SK-MEL-5 (cell line): Measurements from ENCODE around the gene DNPH1. TPM values are rescaled to one million over a fixed set of nuclear protein-coding genes. Genes with fewer than 3 reads are reported as not detected.

Experiments
- DNase-seq: peaks from one replicate; pipeline ENCODE4 v3.0.0-alpha.2; 2016; ENCODE audit warnings: low read depth, low spot score
- in situ Hi-C: cut with HindIII; loops from 2 replicates; pipeline ENCODE4 v1.10.0; 2016; ENCODE audit warnings: low sequenced_read_pairs, high pct_unique_total_duplicates, low pct_unique_long_range_greater_than_20kb
- total RNA-seq: library from RNA; depleted of rRNA; stranded (reverse); fragments of >200 nt; shearing (Covaris generic); gene quantifications from 2 replicates; pipeline ENCODE4 v1.2.3, GENCODE V29; 2014

The DNPH1 gene
- total RNA-seq, 1 experiment from 2014 or later, result 109 TPM

DNA sequence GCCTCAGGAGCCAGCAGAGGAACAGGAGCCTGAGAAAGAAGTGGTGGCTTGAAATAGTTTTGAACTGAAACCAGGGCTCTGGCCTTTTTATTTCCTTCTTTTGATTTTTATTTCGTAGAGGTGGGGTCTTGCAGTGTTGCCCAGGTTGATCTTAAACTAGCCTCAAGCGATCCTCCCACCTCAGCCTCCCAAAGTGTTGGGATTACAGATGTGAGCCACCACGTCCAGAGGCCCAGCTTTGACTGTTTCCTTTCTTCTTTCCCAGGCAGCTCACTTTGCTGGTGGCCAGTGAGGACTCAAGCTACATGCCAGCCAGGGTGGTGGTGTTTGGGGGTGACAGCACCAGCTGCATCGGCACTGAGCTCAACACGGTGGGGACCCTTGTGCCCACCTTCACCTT, 26.8 kb downstream of the DNPH1 start:
- DNase-seq, result no peak
- in situ Hi-C loops, result no loop called here

- DNase-seq, result no peak
- in situ Hi-C loops, result no loop called here
Observed at GRCh38 chr6:43200541-43200940, 28.7 kb downstream of the DNPH1 start.

DNA sequence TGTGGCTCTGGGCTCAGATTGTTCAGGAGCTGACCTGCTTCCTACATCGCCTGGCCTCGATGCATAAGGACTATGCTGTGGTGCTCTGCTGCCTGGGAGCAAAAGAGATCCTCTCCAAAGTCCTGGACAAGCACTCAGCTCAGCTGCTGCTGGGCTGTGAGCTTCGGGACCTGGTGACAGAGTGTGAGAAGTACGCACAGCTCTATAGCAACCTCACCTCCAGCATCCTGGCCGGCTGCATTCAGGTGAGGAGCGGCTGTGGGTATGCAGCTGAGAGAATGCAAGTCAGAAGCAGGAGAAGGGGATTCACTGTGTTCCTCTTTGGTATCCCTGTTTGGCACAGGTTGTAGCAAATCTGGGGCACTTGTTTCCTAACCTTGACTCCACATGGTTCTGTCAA, 29.4 kb downstream of the DNPH1 start:
- DNase-seq, result no peak
- in situ Hi-C loops, result no loop called here

DNA sequence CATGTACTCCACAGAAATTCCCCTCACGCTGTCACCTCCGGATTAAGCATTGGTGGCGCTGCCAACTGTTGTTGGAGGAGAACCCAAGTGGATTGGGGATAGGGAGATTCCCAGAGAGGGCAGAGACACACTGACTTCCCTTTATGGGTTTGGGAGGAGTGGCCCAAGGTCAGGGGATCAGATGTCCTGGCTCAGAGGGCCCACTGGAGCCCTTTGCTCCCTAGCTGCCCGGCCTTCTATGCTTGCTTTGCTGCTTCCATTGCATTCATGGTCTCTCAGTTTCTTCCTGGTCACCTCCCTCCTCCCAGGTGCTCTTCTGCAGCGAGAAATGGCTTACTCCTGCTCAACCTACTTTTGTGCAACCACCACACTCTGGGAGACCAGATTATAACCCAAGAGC, 32.9 kb downstream of the DNPH1 start:
- DNase-seq, result no peak
- in situ Hi-C loops, result no loop called here

- in situ Hi-C loops, result no loop called here
- DNase-seq, result no peak
Observed at GRCh38 chr6:43193929-43194328, 35.4 kb downstream of the DNPH1 start.

GRCh38 chr6:43192911-43193310, 36.4 kb downstream of the DNPH1 start:
- no peak for DNase-seq
- in situ Hi-C loops, result no loop called here

- DNase-seq, result no peak
- in situ Hi-C loops, result no loop called here
Observed at GRCh38 chr6:43189776-43190304, 39.4 kb downstream of the DNPH1 start.

GRCh38 chr6:43188426-43188825, 40.9 kb downstream of the DNPH1 start:
- in situ Hi-C loops, result no loop called here
- no peak for DNase-seq

DNA sequence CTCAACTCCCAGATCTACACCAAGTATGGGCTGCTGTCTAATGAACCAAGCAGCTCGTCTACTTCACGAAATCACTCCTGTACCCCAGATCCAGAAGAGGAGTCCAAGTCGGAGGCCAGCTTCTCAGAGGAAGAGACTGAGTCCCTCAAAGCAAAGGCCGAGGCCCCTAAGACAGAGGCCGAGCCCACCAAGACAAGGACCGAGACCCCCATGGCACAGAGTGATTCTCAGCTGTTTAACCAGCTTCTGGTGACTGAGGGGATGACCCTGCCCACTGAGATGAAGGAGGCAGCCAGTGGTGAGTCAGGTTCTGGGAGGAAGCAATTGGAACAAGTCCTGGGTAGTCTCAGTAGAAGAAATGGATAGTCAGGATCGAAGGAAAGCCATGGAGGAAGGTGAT, 41.5 kb downstream of the DNPH1 start:
- DNase-seq, result no peak
- in situ Hi-C loops, result no loop called here

GRCh38 chr6:43186706-43187105, 42.6 kb downstream of the DNPH1 start:
- in situ Hi-C loops, result no loop called here

DNA sequence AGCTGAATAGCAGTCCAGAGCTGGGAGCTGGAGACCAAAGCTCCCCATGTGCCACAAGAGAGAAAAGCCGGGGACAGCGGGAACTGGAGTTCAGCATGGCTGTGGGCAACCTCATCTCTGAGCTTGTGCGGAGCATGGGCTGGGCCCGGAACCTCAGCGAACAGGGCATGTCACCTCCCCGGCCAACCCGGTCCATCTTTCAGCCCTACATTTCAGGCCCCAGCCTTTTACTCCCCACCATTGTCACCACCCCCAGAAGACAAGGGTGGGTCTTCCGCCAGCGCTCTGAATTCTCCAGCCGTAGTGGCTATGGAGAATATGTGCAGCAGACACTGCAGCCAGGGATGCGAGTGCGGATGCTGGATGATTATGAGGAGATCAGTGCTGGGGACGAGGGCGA, 43.3 kb downstream of the DNPH1 start:
- DNase-seq, result no peak
- in situ Hi-C loops, result no loop called here

More at GRCh38 chr6:43186706-43187105, 42.6 kb downstream of the DNPH1 start:
- no peak for DNase-seq

DNA sequence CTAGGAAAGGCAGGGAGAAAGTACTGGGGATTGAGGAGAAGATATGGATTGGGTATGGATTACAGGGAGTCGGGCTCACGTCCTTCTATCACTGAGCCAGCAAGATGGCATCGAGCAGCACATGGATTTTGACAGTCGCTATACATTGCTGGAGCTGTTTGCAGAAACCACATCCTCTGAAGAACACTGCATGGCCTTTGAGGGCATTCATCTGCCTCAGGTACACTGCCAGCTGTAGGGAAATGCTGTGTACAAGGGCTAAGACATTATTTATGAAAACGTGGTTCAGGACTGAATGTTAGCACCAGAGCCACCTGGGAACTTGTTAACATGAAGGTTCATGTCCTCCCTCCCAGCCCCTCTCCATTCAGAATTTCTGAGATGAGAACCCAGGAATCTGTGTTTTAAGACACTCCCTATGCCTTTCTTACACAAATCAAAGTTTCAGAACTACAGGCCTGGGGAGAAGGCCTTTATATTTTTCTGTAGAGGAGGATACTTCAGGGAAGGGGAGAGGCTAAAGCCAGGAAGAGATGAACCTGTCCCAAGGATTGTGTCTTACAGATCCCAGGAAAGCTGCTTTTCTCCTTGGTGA, 43.8 kb downstream of the DNPH1 start:
- in situ Hi-C loops, result no loop called here
- no peak for DNase-seq

- in situ Hi-C loops, result no loop called here
- no peak for DNase-seq
Observed at GRCh38 chr6:43184268-43184985, 44.9 kb downstream of the DNPH1 start.

- no peak for DNase-seq
- in situ Hi-C loops, result no loop called here
Observed at GRCh38 chr6:43183441-43183840, 45.8 kb downstream of the DNPH1 start.

DNA sequence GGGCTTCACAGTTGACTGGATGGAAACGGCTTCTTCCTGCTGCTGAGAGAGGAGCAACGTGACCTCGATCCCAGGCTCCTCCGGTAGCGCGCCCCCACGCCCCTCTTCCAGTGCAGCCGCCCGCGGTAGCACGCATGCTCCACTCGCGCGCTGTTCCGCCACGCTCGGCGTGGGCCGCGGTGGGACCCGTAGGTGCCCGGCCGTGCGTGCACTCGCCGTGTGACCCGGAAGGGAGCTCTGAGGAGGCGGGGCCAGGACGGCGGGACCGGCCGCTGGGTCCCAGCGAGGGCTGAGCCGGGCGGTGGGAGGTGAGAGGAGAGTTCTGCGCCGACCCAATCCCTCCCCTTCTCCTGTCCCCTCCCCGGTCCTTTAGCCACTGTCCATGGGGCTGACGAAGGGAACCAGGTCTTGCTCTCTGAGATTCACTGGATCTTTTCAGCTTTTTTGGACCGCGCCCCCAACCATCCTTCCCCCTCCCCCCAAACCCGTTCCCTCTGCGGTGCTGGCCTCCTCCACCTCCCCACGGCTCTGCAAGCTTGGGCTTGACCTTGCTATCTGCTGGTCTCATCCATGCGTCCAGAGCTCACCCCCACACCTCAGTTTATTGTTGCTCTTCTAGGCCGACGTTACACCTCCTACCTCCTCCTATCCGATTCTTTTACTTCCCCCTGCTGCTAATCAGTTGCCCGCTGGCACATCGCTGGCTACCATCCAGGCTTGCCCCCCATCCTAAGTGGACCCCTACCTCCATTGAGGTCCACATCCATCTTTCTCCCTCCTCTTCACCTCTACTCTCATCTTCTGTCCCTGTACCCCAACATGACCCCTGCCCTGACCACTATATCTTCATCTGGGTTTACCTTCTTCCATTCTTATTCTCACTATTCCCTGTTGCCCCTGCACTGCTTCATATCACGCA, 47.1 kb downstream of the DNPH1 start, which contains the start of gene CUL9:
Gene CUL9 (plus strand): TSS at position 255 of the 919 bp plus-strand sequence. CDS start 2,115 bp downstream, outside the sequence.
- in situ Hi-C loops, result no loop called here
- DNase-seq, result peak; percentile 76

DNA sequence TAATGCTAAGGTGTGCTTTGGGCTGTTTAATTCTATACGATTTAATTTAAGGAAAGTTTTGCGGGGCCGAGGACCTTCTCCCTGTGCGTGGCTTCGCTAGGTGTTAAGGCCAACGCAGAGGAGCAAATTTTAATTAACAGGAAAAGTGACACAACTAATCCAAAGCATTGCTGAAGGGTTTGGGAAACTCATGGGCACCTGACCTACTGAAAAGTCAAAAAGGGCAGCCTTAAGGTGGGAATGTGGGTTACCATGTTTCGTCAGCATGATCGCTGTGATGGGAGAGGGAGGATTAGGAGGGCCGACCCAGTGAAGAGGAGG, 47.7 kb downstream of the DNPH1 start:
- in situ Hi-C loops, result no loop called here
- DNase-seq, result no peak

- no peak for DNase-seq
Observed at GRCh38 chr6:43180985-43181384, 48.3 kb downstream of the DNPH1 start.

DNA sequence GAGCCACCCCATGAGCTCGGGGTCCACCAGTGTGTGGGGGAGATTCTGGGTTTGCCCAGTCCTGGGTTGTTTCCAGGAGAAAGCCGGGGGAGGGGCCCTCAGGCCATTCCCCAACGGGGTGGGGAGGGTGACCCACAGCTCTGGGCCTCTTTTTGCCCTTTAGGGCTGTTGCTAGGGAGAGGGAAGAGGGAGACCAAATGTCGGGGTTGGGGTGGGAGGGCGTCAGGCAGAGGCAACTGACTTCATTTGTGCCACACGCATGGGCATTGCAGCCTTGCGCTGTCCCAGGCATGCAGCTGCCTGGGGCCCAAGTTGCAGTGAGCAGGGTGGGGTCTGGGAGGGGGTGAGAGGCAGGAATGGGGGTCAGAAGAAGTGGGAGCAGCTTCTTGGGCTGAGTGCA, 49.2 kb downstream of the DNPH1 start:
- DNase-seq, result no peak
- in situ Hi-C loops, result no loop called here

More at GRCh38 chr6:43180985-43181384, 48.3 kb downstream of the DNPH1 start:
- in situ Hi-C loops, result no loop called here
